Activated gamma-delta T cell treated with Interleukin-2 at 50 U/mL for 16 hours (primary cell): Measurements from ENCODE around the gene MBD6.
"Not testable (repeated sequence)": the region's sequence is repeated elsewhere in the genome, so short reads cannot be mapped to it uniquely, and the experiment has no call there.

Experiments used
- DNase-seq: peaks from one replicate; pipeline ENCODE4 v3.0.0-alpha.2; 2020

The MBD6 gene

DNA sequence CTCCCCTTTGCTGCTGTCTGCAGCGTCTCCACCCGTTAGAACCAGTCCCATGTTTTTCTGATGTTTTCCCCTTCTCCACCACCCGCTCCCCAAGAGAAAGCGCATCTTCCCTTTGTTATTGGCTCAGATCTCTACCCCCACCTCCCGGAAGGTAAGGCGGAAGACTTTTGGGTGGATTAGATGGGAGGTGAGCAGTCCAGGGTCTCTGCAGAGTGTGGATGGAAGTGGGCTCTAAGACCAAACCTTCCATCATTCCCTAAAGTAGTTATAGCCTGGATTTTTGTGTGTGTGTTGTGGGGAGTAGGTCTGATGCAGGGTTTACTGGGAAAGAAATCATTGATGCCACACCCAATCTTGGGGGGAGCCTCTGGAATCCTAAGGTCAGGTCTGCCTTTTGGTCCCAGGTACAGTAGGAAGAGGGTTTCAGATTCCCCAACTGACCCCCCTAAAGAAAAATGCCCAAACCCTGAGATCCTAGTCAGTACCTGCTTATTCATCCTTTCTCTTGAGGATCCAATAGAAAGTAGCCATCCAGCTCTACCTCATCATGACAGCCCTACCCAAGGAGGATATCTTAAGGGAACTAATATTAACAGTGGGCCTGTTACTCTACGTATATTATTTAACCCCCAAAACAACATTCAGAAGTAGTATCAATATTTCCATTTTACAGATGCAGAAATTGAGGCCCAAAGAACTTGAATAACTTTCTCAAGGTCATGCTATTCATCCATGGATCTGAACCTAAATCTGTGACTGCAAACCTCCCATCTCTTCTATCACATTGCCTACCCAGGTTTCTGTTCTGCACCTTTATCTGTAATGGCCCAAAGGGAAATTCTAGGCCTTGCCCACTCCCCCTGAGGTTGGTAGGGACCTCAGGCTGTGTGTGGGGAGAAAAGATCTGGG lies 28.3 kb downstream of the MBD6 start:
- no peak for DNase-seq

DNA sequence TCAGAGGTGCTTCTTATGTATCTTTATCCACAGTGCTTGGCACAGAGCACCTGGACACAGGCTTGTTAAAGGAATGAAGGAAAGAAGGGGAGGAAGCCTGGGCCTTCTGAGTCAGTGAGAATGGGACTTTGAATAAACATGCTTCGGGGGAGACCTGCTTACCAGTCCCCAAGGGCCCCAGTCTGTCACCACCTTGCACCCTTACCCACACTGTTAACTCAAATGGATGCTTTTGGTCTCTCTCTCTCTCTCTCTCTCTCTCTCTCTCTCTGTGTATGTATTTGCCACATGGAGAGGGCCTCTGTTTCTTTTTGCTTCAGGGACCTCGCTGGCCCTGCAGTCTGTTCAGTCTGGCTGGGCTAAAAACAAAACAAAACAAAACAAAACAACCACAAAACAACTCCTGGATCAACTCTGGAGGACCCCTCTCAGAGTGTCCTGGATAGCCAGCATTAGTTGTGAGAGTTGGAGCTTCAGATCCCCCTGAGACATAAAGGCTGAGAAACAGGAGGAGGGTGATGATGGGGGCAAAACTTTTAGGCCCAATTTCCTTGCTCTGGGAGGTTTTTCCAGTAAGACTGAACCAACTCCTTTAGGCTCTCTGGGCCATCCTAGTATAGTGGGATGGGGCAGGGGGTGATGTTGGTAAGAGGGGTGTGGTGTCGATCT lies 29.1 kb downstream of the MBD6 start:
- DNase-seq = no peak

DNA sequence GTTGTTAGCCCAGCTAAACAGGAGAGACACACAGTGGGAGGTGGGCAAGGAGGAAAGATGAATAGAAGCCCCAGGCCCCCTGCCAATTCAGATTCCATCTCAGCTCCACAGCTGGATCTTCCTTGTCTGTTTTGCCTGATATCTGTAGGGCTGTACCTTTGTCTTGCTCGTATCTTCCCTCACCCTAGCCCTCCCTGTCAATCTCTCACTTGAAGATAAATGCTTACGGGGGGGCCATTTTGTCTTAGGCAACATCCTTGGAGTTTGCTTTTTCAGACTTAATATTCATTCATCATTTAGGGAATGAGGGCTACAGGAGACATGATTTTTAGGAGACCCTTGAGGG lies 29.7 kb downstream of the MBD6 start:
- DNase-seq = no peak

DNA sequence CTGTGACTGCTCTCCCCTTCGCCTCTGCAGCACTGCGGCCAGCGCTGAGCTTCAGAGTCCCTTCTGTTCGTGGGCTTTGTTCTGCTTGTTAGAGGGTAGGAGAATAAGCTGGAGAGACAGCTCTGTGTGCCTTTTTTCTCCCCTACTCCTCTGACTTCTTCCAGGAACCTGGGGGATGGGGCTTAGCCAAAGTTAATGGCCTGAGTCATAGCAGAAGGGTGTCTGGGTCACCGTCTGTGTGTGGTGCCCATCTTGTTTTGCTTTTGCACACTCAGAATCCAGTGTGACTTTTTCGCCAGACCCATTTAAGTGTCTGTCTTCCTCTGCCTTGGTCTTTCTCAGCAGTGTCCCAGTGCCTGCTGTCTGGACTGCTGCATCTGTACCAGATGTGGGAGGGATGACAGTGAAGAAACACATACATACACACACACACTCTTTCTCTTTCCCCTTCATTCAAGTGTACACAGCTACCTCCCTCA lies 30.2 kb downstream of the MBD6 start:
- DNase-seq = no peak

GRCh38 chr12:57553343-57554202 lies 30.9 kb downstream of the MBD6 start:
- no peak for DNase-seq

DNA sequence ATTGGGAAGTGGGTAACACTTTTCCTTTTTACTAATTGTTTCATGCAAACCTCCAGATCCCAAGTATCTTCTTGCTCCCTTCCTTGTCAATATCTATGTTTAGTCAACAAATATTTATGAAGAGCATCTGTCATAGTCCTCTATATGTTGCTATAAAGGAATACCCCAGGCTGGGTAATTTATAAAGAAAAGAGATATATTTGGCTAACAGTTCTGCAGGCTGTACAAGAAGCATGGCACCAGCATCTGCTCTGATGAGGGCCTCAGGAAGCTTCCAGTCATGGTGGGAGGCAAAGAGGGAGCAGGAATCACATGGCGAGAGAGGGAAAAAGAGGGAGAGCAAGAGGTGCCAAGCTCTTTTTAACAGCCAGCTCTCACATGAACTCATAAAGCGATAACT lies 31.8 kb downstream of the MBD6 start:
- no peak for DNase-seq

GRCh38 chr12:57554897-57555296 lies 32.3 kb downstream of the MBD6 start:
- no peak for DNase-seq

DNA sequence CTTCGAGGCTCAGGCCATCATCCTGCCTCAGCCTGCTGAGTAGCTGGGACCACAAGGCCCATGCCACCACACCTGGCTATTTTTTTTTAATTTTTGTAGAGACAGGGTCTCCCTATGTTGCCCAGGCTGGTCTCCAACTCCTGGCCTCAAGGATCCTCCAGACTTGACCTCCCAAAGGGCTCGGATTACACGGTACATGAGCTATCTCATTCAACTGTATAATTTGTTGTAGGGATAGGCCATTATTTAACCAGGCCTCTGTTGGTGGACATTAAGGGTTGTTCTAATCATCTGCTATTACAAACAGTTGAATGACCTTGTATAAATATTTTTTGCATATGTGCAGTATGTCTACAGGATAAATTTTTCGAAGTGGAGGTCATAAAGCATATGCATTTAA lies 36.2 kb downstream of the MBD6 start:
- no peak for DNase-seq

DNA sequence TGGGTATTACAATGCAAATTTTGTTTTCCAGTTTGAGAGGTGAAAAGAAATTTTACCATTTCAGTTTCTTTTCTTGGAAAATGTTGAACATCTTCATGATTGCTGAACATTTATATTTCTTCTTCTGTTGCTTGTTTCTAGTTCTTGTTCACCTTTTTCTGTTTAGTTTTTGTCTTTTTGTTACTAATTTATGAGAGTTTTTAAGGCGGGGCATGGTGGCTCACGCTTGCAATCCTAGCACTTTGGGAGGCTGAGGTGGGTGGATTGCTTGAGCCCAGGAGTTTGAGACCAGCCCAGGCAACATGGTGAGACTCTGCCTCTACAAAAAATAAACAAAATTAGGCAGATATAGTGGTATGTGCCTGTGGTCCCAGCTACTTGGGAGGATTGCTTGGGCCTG lies 37.9 kb downstream of the MBD6 start:
- DNase-seq = no peak

DNA sequence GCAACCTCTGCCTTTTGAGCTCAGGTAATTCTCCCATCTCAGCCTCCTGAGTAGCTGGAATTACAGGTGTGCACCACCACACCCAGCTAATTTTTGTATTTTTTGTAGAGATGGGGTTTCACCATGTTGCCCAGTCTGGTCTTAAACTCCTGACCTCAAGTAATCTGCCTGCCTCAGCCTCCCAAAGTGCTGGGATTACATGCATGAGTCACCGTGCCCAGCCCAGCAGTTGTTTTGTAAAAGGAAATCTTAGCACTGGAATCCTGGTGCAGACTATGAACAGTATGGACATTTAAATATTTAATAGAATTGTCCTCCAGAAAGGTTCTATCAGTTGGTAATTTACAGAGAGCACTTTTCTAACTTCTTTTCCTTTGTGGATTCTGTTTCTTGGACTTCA lies 38.5 kb downstream of the MBD6 start:
- not testable (repeated sequence) for DNase-seq

DNA sequence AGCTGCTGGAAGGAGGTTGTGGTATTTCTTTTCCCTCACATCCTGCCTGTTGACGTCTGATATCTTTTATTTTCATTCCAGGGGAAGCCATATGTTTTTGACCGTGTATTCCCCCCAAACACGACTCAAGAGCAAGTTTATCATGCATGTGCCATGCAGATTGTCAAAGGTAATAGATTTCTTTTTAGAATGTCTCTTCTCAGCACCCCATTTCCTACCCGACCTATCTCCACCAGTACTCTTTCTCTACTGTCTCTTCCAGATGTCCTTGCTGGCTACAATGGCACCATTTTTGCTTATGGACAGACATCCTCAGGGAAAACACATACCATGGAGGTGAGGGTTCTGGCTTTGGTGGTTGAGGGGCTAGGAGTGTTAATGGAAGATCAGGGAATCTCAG lies 40.7 kb downstream of the MBD6 start:
- no peak for DNase-seq

DNA sequence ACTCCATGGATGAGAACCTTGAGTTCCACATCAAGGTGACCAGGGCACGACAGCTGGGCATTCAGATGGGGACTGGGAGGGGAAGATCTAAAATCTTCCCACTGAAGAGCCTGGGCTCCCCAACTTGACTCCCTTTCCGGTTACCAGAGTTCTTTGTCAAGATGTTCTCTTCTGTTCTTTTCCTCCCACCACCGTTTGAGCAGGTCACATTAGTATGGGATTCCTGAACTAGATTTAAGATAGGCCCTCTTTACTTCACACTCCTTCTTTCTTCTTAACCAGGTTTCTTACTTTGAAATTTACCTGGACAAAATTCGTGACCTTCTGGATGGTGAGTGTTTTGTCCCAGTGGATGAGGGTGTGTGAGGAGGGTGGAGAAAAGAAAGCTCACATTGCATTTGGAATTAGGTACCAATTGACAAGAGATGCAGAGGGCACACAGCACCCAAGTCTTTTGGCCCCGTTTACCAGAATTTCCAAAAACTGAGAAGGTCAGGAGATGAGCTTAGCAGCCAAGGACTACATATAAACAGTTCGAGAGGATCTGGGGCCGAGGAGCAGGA lies 41.6 kb downstream of the MBD6 start:
- no peak for DNase-seq

GRCh38 chr12:57568838-57569237 lies 46.2 kb downstream of the MBD6 start:
- DNase-seq = no peak

DNA sequence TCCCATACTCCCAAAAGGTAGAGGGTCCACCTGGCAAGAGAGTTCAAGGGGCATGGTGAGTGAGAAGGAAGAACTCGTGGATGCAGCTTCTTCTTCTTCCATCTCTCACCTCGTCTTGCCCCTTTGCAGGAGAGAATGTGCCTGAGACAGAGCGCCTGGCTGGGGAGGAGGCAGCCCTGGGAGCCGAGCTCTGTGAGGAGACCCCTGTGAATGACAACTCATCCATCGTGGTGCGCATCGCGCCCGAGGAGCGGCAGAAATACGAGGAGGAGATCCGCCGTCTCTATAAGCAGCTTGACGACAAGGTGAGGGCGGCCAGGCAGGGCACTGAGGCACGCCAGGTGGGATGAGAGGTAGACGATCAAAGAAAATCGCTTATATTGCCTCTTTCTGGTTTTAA lies 47.2 kb downstream of the MBD6 start:
- DNase-seq = no peak

DNA sequence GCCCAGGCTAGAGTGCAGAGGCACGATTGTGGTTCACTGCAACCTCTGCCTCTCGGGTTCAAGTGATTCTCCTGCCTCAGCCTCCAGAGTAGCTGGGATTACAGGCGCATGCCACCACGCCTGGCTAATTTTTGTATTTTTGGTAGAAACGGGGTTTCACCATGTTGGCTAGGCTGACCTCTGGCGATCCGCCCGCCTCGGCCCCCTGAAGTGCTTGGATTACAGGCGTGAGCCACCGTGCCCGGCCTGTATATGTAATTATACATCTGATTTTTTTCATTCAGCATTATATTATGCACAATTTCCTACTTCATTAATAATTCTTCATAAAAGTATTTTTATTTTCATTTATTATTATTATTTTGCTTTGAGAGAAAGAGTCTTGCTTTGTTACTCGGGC lies 47.8 kb downstream of the MBD6 start:
- not testable (repeated sequence) for DNase-seq

GRCh38 chr12:57571926-57572762 lies 49.5 kb downstream of the MBD6 start:
- DNase-seq = no peak

DNA sequence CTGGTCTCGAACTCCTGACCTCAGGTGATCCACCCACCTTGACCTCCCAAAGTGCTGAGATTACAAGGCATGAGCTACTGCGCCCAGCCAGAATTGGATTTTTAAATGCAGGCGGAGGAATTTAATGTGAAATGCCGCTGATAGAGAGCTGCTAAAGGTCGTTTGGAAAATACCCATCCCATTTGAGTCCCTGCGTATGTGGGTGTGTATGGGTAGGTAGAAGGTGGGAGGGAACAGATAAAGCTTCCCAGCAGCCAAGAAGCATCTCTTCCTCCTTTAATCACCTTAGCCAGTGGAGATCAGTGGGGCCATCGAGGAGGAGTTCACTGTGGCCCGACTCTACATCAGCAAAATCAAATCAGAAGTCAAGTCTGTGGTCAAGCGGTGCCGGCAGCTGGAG lies 52.2 kb downstream of the MBD6 start:
- DNase-seq = no peak

- DNase-seq = no peak
Measured at GRCh38 chr12:57575771-57576612, 53.4 kb downstream of the MBD6 start.

DNA sequence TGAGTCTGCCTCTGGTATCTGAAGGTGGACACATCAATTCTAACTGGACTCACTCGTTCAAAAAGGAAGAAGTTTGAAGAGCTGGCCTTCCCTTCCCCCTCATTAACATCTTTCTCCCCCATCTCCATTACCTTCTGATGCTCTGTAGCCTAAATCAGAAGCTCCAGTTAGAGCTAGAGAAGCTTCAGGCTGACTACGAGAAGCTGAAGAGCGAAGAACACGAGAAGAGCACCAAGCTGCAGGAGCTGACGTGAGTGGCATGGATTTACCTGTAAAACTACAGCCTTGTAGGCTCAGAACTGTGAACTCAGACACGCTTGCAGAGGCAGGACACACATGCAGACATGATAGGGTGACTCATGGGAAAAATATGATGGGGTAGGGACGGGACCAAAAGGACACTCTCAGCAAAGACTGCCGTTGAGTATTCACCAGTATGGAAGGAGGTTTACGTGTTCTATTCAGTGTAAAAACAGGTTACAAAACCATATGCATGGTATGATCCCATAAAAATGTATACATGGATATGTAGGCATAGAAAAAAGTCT lies 54.1 kb downstream of the MBD6 start:
- no peak for DNase-seq

GRCh38 chr12:57577981-57578758 lies 55.5 kb downstream of the MBD6 start:
- DNase-seq = no peak
